Activated T-cell treated with anti-CD3 and anti-CD28 coated beads, Interleukin-2, amount 50 U/mL, for 4 hours (primary cell): ENCODE measurements around the gene STXBP6. TPM values are rescaled to one million over a fixed set of nuclear protein-coding genes. Genes with fewer than 3 reads are reported as not detected.

Experiments used
- ATAC-seq, 2 donors: fragments of 200-7000 bp; cut with Tn5 transposase; one replicate each; pipeline ENCODE4 v1.10.0; 2021
- DNase-seq: peaks from one replicate; pipeline ENCODE4 v3.0.0-alpha.2; 2020
- H3K27me3 Mint-ChIP-seq: one replicate; pipeline ENCODE4 v1.8.0; 2021; ENCODE audit warnings: low read depth, mixed read lengths
- H3K36me3 Mint-ChIP-seq: one replicate; pipeline ENCODE4 v1.8.0; 2022; ENCODE audit warnings: mixed read lengths; ENCODE audit not compliant: insufficient read depth
- H3K4me1 Mint-ChIP-seq: one replicate; pipeline ENCODE4 v1.8.0; 2021; ENCODE audit warnings: low read depth, mixed read lengths
- H3K4me3 Mint-ChIP-seq: one replicate; pipeline ENCODE4 v1.8.0; 2021; ENCODE audit warnings: mild to moderate bottlenecking, moderate library complexity, mixed read lengths
- H3K9me3 Mint-ChIP-seq: one replicate; pipeline ENCODE4 v1.8.0; 2021; ENCODE audit warnings: mixed read lengths
- total RNA-seq, 3 donors: library from RNA; stranded (reverse); gene quantifications; one replicate each; pipeline ENCODE4 v1.2.1, GENCODE V29; 2021

Gene STXBP6
- total RNA-seq, 3 donors from 2014 or later, result 0.18 TPM; not detected in 2

DNA sequence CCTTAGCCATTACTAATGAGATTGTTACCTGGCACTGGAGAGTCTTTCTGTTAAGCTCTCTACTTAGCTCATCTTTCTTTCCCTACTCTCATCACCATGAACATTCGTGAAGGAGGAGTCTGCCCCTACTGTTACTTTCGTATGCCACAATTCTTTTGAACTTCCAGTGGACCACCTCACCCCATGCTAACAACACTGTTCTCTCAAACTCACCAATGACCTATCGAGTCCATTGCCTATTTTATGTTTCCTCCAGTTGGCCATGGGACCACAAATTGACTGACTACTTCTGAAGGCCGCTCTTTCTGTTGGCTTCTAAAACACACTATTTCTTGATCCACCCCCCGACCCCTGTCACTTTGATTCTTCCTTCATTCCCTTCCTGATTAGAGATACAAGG lies 223.6 kb downstream of the STXBP6 start:
- Mint-ChIP-seq H3K9me3 (no peaks in the 10 kb centered on the region), H3K36me3 (no peaks in the 10 kb centered on the region), H3K4me3 (no peak overlapping the region), H3K27me3 (peaks cover 14% of the 10 kb centered on the region), H3K4me1 (no peaks in the 10 kb centered on the region)
- no peak for DNase-seq
- ATAC-seq, result no peak

GRCh38 chr14:24820616-24821015 lies 229.3 kb downstream of the STXBP6 start:
- no peaks in the 10 kb centered on the region for H3K9me3 Mint-ChIP-seq
- H3K4me1 Mint-ChIP-seq, result no peaks in the 10 kb centered on the region
- no peak overlapping the region for H3K4me3 Mint-ChIP-seq
- H3K27me3 Mint-ChIP-seq, result peaks cover 30% of the 10 kb centered on the region
- no peaks in the 10 kb centered on the region for H3K36me3 Mint-ChIP-seq
- no peak for DNase-seq
- ATAC-seq, result no peak

DNA sequence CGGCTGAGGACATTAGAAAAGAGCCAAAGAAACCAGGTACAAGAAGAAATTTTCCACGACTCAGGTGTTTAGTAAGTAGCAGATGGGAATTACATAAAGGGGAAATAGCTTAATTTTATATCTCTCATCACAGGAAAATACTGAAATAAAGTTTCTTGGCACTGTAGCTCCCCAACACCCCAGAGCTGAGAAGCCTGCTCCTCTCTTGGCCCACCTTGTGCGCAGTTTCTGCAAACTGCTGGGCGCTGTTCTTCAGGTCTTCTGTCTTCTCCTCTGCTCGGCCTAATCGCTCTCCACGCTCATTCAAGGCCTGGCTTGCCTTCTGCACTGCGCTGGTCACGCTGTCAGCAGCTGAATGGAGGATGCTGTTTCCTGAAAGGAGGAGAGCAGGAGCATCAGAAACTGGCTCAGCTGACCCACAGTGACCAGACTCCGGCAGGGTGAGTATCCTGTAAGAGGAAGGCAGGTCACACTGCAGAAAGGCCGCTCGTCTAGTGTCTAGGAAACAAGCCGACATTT lies 231.1 kb downstream of the STXBP6 start:
- no peaks in the 10 kb centered on the region for H3K36me3 Mint-ChIP-seq
- DNase-seq (no peak), ATAC-seq (no peak)
- no peak overlapping the region for H3K4me3 Mint-ChIP-seq
- H3K9me3 Mint-ChIP-seq, result no peaks in the 10 kb centered on the region
- peaks cover 32% of the 10 kb centered on the region for H3K27me3 Mint-ChIP-seq
- H3K4me1 Mint-ChIP-seq, result no peaks in the 10 kb centered on the region

- ATAC-seq (no peak), DNase-seq (no peak)
- Mint-ChIP-seq H3K36me3 (no peaks in the 10 kb centered on the region), H3K4me3 (no peak overlapping the region), H3K27me3 (peaks cover 32% of the 10 kb centered on the region), H3K9me3 (no peaks in the 10 kb centered on the region), H3K4me1 (no peaks in the 10 kb centered on the region)
Measured at GRCh38 chr14:24818058-24818822, 231.7 kb downstream of the STXBP6 start.

DNA sequence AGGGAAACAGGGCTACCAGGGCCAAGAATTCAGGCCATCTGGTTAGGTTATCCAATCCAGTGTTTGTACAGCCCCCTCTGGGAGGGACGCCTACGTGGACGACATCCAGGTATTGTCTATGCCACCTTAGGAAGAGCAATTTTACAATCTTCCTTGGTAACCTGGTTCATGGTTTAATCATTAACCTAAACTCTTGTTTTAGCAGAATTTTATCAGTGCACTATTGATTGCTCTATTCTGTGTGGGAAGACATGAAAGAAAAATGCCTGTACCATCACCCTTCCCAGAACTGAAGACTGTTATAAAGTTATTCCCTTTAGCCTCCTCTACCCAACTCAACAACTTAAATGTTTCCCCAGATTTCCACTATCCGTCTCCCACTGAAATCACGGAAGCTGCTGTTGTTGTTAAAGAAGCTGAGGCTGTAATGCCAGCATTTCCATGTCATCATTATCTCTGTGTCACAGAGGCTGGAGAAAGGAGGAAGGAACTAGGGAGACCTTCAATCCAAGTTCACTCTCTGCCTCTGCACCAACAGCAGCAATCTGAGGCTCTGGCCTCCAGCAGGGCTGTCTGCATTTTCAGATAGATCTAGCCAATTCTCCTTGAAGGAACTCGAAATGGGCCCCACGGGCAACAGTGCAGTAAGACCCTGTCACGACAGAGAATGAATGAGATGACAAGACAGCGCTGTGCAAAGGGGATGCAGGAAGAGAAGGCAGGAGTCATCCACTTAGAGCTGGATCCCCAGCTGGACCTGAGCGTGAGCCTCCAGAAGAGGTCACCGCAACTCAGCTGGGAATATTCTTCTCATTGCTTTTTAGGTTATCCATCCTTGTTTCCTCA lies 232.5 kb downstream of the STXBP6 start:
- H3K4me1 Mint-ChIP-seq, result no peaks in the 10 kb centered on the region
- H3K36me3 Mint-ChIP-seq, result no peaks in the 10 kb centered on the region
- no peaks in the 10 kb centered on the region for H3K9me3 Mint-ChIP-seq
- H3K27me3 Mint-ChIP-seq, result peaks cover 29% of the 10 kb centered on the region
- no peak overlapping the region for H3K4me3 Mint-ChIP-seq
- DNase-seq (no peak), ATAC-seq (no peak)

DNA sequence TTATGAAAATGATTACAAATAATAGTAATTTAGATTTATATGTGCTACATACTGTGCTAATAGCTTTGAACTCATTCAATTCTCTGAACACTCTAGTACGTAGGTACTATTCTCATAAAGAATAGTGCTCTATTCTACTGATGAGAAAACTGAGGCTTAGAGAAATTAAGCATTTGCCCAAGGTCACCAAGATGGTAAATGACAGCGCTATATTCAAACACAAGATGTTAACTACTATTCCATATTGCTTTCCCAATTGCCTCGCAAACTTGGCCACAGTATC lies 233.1 kb downstream of the STXBP6 start:
- no peak overlapping the region for H3K4me3 Mint-ChIP-seq
- DNase-seq (no peak), ATAC-seq (no peak)
- no peaks in the 10 kb centered on the region for H3K36me3 Mint-ChIP-seq
- no peaks in the 10 kb centered on the region for H3K4me1 Mint-ChIP-seq
- H3K9me3 Mint-ChIP-seq, result no peaks in the 10 kb centered on the region
- H3K27me3 Mint-ChIP-seq, result peaks cover 25% of the 10 kb centered on the region

GRCh38 chr14:24816011-24816928 lies 233.7 kb downstream of the STXBP6 start:
- H3K4me1 Mint-ChIP-seq, result no peaks in the 10 kb centered on the region
- ATAC-seq (no peak), DNase-seq (no peak)
- H3K9me3 Mint-ChIP-seq, result no peaks in the 10 kb centered on the region
- peaks cover 21% of the 10 kb centered on the region for H3K27me3 Mint-ChIP-seq
- no peaks in the 10 kb centered on the region for H3K36me3 Mint-ChIP-seq
- no peak overlapping the region for H3K4me3 Mint-ChIP-seq

DNA sequence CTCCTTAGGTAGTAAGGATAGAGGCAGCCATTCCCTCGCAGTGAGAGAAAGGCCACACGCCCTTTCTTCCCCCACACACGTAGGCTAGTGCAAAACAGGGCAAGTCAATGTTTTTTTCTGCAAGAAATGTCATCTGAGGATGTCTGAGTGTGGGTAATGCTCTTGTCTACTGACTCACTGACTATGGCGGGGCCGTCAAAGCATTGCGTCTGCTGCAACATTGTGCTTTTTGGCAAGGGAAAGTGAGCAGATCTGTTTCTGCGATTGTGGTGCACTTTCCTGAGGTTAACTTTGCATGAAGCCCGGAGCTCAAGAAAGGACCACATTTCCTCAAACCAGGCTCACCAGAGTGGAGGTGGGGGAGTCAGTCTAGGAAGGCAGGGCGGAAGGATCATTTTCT lies 234.4 kb downstream of the STXBP6 start:
- no peak for ATAC-seq
- no peak overlapping the region for H3K4me3 Mint-ChIP-seq
- H3K4me1 Mint-ChIP-seq, result no peaks in the 10 kb centered on the region
- no peak for DNase-seq
- H3K27me3 Mint-ChIP-seq, result peaks cover 22% of the 10 kb centered on the region
- no peaks in the 10 kb centered on the region for H3K36me3 Mint-ChIP-seq
- H3K9me3 Mint-ChIP-seq, result no peaks in the 10 kb centered on the region

GRCh38 chr14:24814944-24815343 lies 235.0 kb downstream of the STXBP6 start:
- Mint-ChIP-seq H3K4me3 (no peak overlapping the region), H3K27me3 (peaks cover 23% of the 10 kb centered on the region), H3K36me3 (no peaks in the 10 kb centered on the region), H3K9me3 (no peaks in the 10 kb centered on the region), H3K4me1 (no peaks in the 10 kb centered on the region)
- DNase-seq (no peak), ATAC-seq (no peak)

DNA sequence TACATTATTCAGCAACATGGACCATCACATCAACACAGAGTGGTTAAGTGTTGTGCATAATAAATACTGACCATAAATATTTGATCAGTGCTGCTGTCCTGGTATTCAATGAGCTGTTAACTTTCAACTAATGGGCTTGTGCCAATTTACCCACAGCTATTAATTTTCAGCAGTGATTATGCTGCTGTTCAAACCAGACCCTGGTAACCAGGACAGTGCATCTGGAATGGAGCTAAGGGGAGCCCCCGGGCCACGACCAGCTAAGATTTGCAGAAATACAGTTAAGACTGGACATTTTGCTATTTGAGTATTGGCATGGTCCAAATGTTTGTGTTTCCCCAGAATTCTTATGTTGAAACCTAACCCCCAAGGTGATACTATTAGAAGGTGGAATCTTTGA lies 235.6 kb downstream of the STXBP6 start:
- no peak for ATAC-seq

GRCh38 chr14:24813819-24814259 lies 236.1 kb downstream of the STXBP6 start:
- Mint-ChIP-seq H3K4me1 (no peaks in the 10 kb centered on the region), H3K9me3 (no peaks in the 10 kb centered on the region), H3K27me3 (peaks cover 25% of the 10 kb centered on the region), H3K4me3 (no peak overlapping the region), H3K36me3 (no peaks in the 10 kb centered on the region)
- ATAC-seq (no peak), DNase-seq (no peak)

More for the DNA sequence above, 235.6 kb downstream of the STXBP6 start:
- H3K4me1 Mint-ChIP-seq, result no peaks in the 10 kb centered on the region
- no peaks in the 10 kb centered on the region for H3K9me3 Mint-ChIP-seq
- no peak for DNase-seq
- H3K27me3 Mint-ChIP-seq, result peaks cover 23% of the 10 kb centered on the region
- no peak overlapping the region for H3K4me3 Mint-ChIP-seq
- H3K36me3 Mint-ChIP-seq, result no peaks in the 10 kb centered on the region

DNA sequence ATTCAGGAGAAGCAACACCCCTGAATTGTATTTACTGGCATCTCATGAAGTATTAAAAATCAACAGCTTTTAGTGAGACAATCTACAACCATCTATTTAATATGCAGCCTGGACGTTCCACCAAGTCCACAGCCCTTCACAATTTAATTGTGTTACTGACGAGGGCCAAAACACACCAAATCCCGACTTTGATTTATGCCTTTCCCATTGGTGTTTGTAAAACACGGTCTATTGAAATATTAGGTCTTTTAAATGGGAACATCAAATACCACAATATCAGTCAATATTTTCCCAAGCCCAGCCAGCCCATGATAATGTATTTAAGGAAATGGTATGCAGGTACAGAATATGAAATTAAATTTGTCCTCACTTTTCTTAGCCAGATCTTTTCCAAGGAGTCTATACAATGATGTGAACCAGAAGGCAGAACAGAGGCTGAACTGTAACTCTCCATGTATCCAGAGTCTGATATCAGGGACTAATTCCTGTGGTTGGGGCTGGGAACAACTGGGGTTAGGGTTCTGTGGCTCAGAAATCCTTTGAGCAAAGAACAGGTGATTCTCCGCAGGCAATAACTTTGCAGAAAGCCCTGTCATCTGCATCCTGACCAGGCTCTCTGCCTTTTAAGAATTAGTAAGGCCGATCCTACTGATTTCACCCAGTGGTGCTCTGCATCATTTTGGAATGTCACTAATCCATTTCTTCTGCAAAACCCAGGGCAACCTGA lies 236.7 kb downstream of the STXBP6 start:
- no peaks in the 10 kb centered on the region for H3K9me3 Mint-ChIP-seq
- ATAC-seq (no peak), DNase-seq (no peak)
- H3K27me3 Mint-ChIP-seq, result peaks cover 22% of the 10 kb centered on the region
- H3K4me3 Mint-ChIP-seq, result no peak overlapping the region
- no peaks in the 10 kb centered on the region for H3K36me3 Mint-ChIP-seq
- H3K4me1 Mint-ChIP-seq, result no peaks in the 10 kb centered on the region

GRCh38 chr14:24809135-24809534 lies 240.8 kb downstream of the STXBP6 start:
- Mint-ChIP-seq H3K27me3 (peaks cover 16% of the 10 kb centered on the region), H3K36me3 (no peaks in the 10 kb centered on the region), H3K9me3 (no peaks in the 10 kb centered on the region), H3K4me3 (no peak overlapping the region), H3K4me1 (no peaks in the 10 kb centered on the region)
- DNase-seq, result no peak
- ATAC-seq, result no peak
